ENCODE data around the gene TMED10.
"Not testable (repeated sequence)": the region's sequence is repeated elsewhere in the genome, so short reads cannot be mapped to it uniquely, and the experiment has no call there.

The TMED10 gene

GRCh38 chr14:75127474-75127820 lies 49.0 kb downstream of the TMED10 start:
- DNase-seq (ENCODE audit: low spot score) = not testable (repeated sequence)

GRCh38 chr14:75126679-75127473 lies 49.5 kb downstream of the TMED10 start, which contains the start of gene NEK9:
TSS of gene NEK9 (minus strand) at chr14:75127048. CDS start at chr14:75126921, 127 bp downstream.
- DNase-seq (ENCODE audit: low spot score) = peak; percentile 84

GRCh38 chr14:75126121-75126544 lies 50.3 kb downstream of the TMED10 start:
- DNase-seq (ENCODE audit: low spot score) = no peak

- no peak for DNase-seq (ENCODE audit: low spot score)
These were observed 50.8 kb downstream of the TMED10 start for GRCh38 chr14:75125617-75126016.

- DNase-seq (ENCODE audit: low spot score) = no peak
These were observed 52.4 kb downstream of the TMED10 start for GRCh38 chr14:75123991-75124390.

- no peak for DNase-seq (ENCODE audit: low spot score)
These were observed 54.9 kb downstream of the TMED10 start for GRCh38 chr14:75121552-75121951.

- no peak for DNase-seq (ENCODE audit: low spot score)
These were observed 55.7 kb downstream of the TMED10 start for GRCh38 chr14:75120541-75121291.

GRCh38 chr14:75119056-75119455 lies 57.4 kb downstream of the TMED10 start:
- DNase-seq (ENCODE audit: low spot score) = no peak

GRCh38 chr14:75113932-75114539 lies 62.4 kb downstream of the TMED10 start:
- no peak for DNase-seq (ENCODE audit: low spot score)

GRCh38 chr14:75109877-75110276 lies 66.5 kb downstream of the TMED10 start:
- DNase-seq (ENCODE audit: low spot score) = no peak

GRCh38 chr14:75107186-75107585 lies 69.2 kb downstream of the TMED10 start:
- DNase-seq (ENCODE audit: low spot score) = no peak

GRCh38 chr14:75101491-75101890 lies 74.9 kb downstream of the TMED10 start:
- DNase-seq (ENCODE audit: low spot score) = no peak

- DNase-seq (ENCODE audit: low spot score) = no peak
These were observed 77.7 kb downstream of the TMED10 start for GRCh38 chr14:75098682-75099081.

- DNase-seq (ENCODE audit: low spot score) = no peak
These were observed 78.2 kb downstream of the TMED10 start for GRCh38 chr14:75098212-75098611.

- DNase-seq (ENCODE audit: low spot score) = no peak
These were observed 79.5 kb downstream of the TMED10 start for GRCh38 chr14:75096959-75097358.

GRCh38 chr14:75095690-75096089 lies 80.7 kb downstream of the TMED10 start:
- DNase-seq (ENCODE audit: low spot score) = no peak

- no peak for DNase-seq (ENCODE audit: low spot score)
These were observed 81.5 kb downstream of the TMED10 start for GRCh38 chr14:75094896-75095295.

GRCh38 chr14:75092698-75093097 lies 83.7 kb downstream of the TMED10 start:
- DNase-seq (ENCODE audit: low spot score) = no peak

GRCh38 chr14:75091251-75091650 lies 85.2 kb downstream of the TMED10 start:
- no peak for DNase-seq (ENCODE audit: low spot score)

GRCh38 chr14:75090353-75090752 lies 86.1 kb downstream of the TMED10 start:
- DNase-seq (ENCODE audit: low spot score) = no peak

- DNase-seq (ENCODE audit: low spot score) = peak; percentile 76
These were observed 87.6 kb downstream of the TMED10 start for GRCh38 chr14:75088566-75089373.

- no peak for DNase-seq (ENCODE audit: low spot score)
These were observed 88.3 kb downstream of the TMED10 start for GRCh38 chr14:75088153-75088552.
